ENCODE results near the gene IRX5. TPM values are rescaled to one million over a fixed set of nuclear protein-coding genes. Genes with fewer than 3 reads are reported as not detected.

IRX5 gene
- total and polyA plus RNA-seq, 4 experiments from 2014 or later = 0.10 TPM; not detected in 3

- H3K9me3 Mint-ChIP-seq = peaks cover 2 to 15% (median 9%) of the 10 kb centered on the region in 8 donors
- POLR2A ChIA-PET (ENCODE audit: partially characterized antibody) = interaction anchor here (0.7 kb wide), 1 partner anchor 86 kb away, joined by 3 read pairs; no protein-coding TSS in a partner anchor
- H3K27ac Mint-ChIP-seq = no peak overlapping the region
- no peak overlapping the region for H3K27ac ChIP-seq (ENCODE audit: low read depth, low read length)
- no peak overlapping the region for H3K4me3 Mint-ChIP-seq
- H3K4me1 Mint-ChIP-seq = peaks cover 6 to 17% (median 11%) of the 10 kb centered on the region in 4 donors
- CTCF ChIA-PET (ENCODE audit: partially characterized antibody) = no interaction called here
- no peak overlapping the region for H3K4me3 ChIP-seq (ENCODE audit: low read length in 2 of 2)
- H3K27me3 ChIP-seq (ENCODE audit: insufficient read depth, low read length) = peaks cover 29% of the 10 kb centered on the region
- H3K36me3 Mint-ChIP-seq = peaks cover 0 to 3% of the 10 kb centered on the region in 2 donors
- peaks cover 27 to 36% of the 10 kb centered on the region in 2 donors for H3K27me3 Mint-ChIP-seq
- no peak for DNase-seq
- intact Hi-C loops (cut with micrococcal nuclease) = no loop called here
- peaks cover 7% of the 10 kb centered on the region for H3K4me1 ChIP-seq (ENCODE audit: insufficient read depth, low read length)
- H3K9me3 ChIP-seq (ENCODE audit: control insufficient read depth in 1 of 2, low read length in 2 of 2) = no peaks in the 10 kb centered on the region
- H3K36me3 ChIP-seq (ENCODE audit: insufficient read depth, low read length) = no peaks in the 10 kb centered on the region
Measured at GRCh38 chr16:54923988-54924387, 6.7 kb upstream of the IRX5 start.

DNA sequence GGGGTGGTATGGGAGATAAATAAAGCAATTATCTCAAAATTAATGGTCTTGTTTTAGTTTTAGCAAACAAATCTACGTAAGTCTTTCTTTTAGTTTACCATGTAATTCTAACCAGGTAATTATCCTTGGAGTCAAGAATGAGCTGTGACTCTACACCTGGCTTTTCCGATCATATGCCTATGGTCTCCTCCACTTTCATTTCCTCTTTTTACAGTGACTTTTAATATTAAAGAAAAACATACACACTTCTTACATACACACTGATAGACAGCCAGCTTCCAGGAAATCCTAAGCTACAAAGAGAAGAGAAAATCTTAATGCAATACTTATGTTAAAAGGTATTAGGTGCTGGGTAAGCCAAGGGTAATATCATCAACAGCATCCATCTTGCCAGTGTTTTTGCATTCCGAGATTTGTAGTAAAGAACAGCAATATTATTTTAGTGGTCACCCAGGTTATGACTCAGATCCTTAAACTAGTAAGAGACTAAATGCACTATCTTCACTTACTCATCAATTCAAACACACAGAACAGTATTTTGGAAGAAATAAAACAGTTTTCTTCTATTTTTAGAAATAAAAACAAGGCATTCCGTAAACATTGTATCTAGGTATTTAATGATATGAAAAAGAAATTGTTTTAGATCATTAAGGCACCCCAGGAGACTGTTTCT lies 4.4 kb upstream of the IRX5 start:
- H3K27me3 ChIP-seq (ENCODE audit: insufficient read depth, low read length) = peaks cover 29% of the 10 kb centered on the region
- POLR2A ChIA-PET (ENCODE audit: partially characterized antibody) = interaction anchor here (0.6 kb wide), 1 partner anchor 12 kb away, joined by 3 read pairs; no protein-coding TSS in a partner anchor
- H3K27me3 Mint-ChIP-seq = peaks cover 34 to 46% of the 10 kb centered on the region in 2 donors
- H3K27ac ChIP-seq (ENCODE audit: low read depth, low read length) = no peak overlapping the region
- peaks cover 14 to 33% (median 23%) of the 10 kb centered on the region in 4 donors for H3K4me1 Mint-ChIP-seq
- intact Hi-C loops (cut with micrococcal nuclease) = no loop called here
- H3K4me3 Mint-ChIP-seq = peak overlapping the region in 1 of 8 donors; percentile 2
- no peak overlapping the region for H3K4me3 ChIP-seq (ENCODE audit: low read length in 2 of 2)
- no peak overlapping the region for H3K27ac Mint-ChIP-seq
- CTCF ChIA-PET (ENCODE audit: partially characterized antibody) = no interaction called here
- peaks cover 0 to 11% of the 10 kb centered on the region in 2 donors for H3K36me3 Mint-ChIP-seq
- no peak for DNase-seq
- no peaks in the 10 kb centered on the region for H3K9me3 ChIP-seq (ENCODE audit: control insufficient read depth in 1 of 2, low read length in 2 of 2)
- peaks cover 25% of the 10 kb centered on the region for H3K4me1 ChIP-seq (ENCODE audit: insufficient read depth, low read length)
- no peaks in the 10 kb centered on the region for H3K36me3 ChIP-seq (ENCODE audit: insufficient read depth, low read length)
- H3K9me3 Mint-ChIP-seq = peaks cover 2 to 17% (median 11%) of the 10 kb centered on the region in 8 donors

DNA sequence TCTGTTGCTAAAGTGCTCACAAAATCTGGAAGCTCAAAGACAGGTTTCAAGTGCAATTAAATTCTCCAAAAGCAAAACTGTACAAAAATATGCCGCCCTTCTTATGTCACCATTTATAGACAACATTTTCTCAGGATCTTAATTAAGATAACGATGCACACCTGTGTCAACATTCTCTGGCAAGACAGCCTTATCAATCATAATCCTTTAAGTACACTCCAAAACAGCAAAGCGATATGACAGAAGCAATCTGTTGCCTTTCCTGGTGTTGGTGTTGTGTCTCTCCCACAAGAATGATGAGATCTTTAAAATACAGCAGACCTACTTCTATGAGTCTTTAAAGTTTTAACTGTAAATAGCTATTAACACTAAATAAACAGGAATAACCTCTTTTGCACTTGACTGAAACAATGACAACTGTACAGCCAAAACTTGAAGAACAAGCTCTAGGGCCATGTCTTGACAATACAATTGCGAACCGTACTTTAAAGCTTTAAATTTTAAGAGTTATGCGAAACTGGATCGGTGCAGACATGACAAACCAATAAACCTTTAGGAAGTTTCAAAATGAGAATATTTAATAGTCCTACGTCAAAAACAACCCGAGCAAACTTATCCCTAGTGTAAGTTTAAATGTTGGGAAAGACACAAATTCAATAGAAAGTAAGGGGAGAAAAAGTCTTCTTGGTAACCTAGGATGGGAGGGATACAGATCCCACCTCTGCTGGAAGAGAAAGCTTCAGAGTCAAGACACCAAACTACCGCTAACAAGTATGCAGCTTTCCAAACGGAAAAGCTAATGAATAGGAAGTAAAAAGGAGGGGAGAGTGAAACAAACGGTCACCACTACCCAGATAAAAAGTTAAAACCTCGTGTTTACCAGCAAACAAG lies 3.3 kb upstream of the IRX5 start:
- intact Hi-C loops (cut with micrococcal nuclease) = no loop called here

DNA sequence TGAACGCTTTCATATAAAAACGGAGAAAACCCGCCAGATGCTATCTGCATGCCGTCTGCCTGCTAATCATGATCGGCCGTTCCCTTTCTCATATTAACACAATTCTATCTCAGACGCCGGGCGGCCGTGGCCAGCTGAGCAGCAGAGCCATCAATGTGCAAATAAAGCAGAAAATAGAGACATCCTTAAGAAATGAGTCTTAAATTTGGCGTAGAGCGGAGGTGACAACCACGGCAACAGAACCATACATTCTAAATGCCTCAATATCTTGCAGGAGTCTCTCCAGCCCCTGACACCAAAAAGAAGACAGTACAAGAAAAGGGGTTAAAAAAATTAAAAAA lies 2.7 kb upstream of the IRX5 start:
- no peaks in the 10 kb centered on the region for H3K36me3 ChIP-seq (ENCODE audit: insufficient read depth, low read length)
- Mint-ChIP-seq H3K27me3 (peaks cover 38 to 47% of the 10 kb centered on the region in 2 donors), H3K36me3 (peaks cover 0 to 11% of the 10 kb centered on the region in 2 donors), H3K9me3 (peaks cover 2 to 22% (median 12%) of the 10 kb centered on the region in 8 donors), H3K4me3 (peak overlapping the region; percentile 79 to 89 (median 86)), H3K27ac (peak overlapping the region in 5 of 7 donors; percentile 19 to 89 (median 85)), H3K4me1 (peaks cover 18 to 39% (median 27%) of the 10 kb centered on the region in 4 donors)
- intact Hi-C loops (cut with micrococcal nuclease) = no loop called here
- H3K27ac ChIP-seq (ENCODE audit: low read depth, low read length) = no peak overlapping the region
- peaks cover 29% of the 10 kb centered on the region for H3K4me1 ChIP-seq (ENCODE audit: insufficient read depth, low read length)
- no peaks in the 10 kb centered on the region for H3K9me3 ChIP-seq (ENCODE audit: control insufficient read depth in 1 of 2, low read length in 2 of 2)
- ChIA-PET POLR2A (ENCODE audit: partially characterized antibody) (no interaction called here), CTCF (ENCODE audit: partially characterized antibody) (no interaction called here)
- peaks cover 40% of the 10 kb centered on the region for H3K27me3 ChIP-seq (ENCODE audit: insufficient read depth, low read length)
- peak in 3 of 5 donors; percentile 14 to 28 (median 28) for DNase-seq
- peak overlapping the region in 1 of 2 donors; percentile 4 for H3K4me3 ChIP-seq (ENCODE audit: low read length in 2 of 2)

More for the DNA sequence above, 3.3 kb upstream of the IRX5 start:
- peak overlapping the region; percentile 79 to 89 (median 86) for H3K4me3 Mint-ChIP-seq
- ChIA-PET POLR2A (ENCODE audit: partially characterized antibody) (no interaction called here), CTCF (ENCODE audit: partially characterized antibody) (no interaction called here)
- peaks cover 35 to 43% of the 10 kb centered on the region in 2 donors for H3K27me3 Mint-ChIP-seq
- H3K36me3 Mint-ChIP-seq = peaks cover 0 to 11% of the 10 kb centered on the region in 2 donors
- no peak overlapping the region for H3K27ac ChIP-seq (ENCODE audit: low read depth, low read length)
- DNase-seq = no peak
- H3K9me3 ChIP-seq (ENCODE audit: control insufficient read depth in 1 of 2, low read length in 2 of 2) = no peaks in the 10 kb centered on the region
- H3K9me3 Mint-ChIP-seq = peaks cover 2 to 22% (median 12%) of the 10 kb centered on the region in 8 donors
- peaks cover 36% of the 10 kb centered on the region for H3K27me3 ChIP-seq (ENCODE audit: insufficient read depth, low read length)
- H3K27ac Mint-ChIP-seq = peak overlapping the region in 4 of 7 donors; percentile 24 to 89 (median 73)
- H3K4me3 ChIP-seq (ENCODE audit: low read length in 2 of 2) = peak overlapping the region in 1 of 2 donors; percentile 4
- H3K36me3 ChIP-seq (ENCODE audit: insufficient read depth, low read length) = no peaks in the 10 kb centered on the region
- peaks cover 18 to 39% (median 26%) of the 10 kb centered on the region in 4 donors for H3K4me1 Mint-ChIP-seq
- H3K4me1 ChIP-seq (ENCODE audit: insufficient read depth, low read length) = peaks cover 29% of the 10 kb centered on the region

DNA sequence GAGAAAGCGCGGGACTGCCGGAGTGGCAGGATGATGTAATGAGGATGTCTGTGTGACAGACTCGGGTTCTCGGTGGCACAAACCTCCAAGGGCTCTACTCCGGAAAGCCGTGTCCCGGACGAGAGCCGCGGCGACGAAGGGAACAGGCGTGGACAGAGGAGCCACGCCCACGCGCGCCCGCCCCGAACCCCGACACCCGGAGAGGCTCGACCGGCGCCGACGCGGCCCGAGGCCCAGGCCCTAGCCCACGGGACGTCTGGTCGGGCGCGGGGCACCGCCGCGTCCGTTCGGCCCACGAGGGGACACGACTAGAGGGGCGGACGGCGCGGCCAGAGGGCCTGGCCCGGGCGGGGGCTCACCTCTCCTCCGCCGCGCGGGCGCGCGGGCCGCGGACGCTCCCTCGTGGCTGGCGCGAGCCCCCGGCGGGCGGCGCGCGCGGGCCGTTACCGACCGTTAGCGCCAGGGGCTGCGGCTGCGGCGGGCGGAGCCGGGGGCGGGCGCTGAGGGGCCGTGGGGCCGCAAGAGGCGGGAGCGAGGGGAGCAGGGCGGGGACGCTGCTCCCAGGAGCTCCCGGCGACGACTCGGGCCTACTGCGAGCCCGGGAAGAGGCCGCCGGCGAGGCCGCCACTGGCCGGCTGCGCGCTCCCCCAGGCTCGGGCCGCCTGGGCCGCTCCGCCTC lies 2.1 kb upstream of the IRX5 start:
- peak in 4 of 5 donors; percentile 24 to 41 (median 35) for DNase-seq
- H3K9me3 Mint-ChIP-seq = peaks cover 0 to 22% (median 12%) of the 10 kb centered on the region in 8 donors
- ChIA-PET CTCF (ENCODE audit: partially characterized antibody) (no interaction called here), POLR2A (ENCODE audit: partially characterized antibody) (no interaction called here)
- intact Hi-C loops (cut with micrococcal nuclease) = no loop called here
- H3K4me3 Mint-ChIP-seq = peak overlapping the region; percentile 83 to 94 (median 88)
- peak overlapping the region in 1 of 2 donors; percentile 60 for H3K4me3 ChIP-seq (ENCODE audit: low read length in 2 of 2)
- peaks cover 36% of the 10 kb centered on the region for H3K27me3 ChIP-seq (ENCODE audit: insufficient read depth, low read length)
- H3K36me3 ChIP-seq (ENCODE audit: insufficient read depth, low read length) = no peaks in the 10 kb centered on the region
- peaks cover 18 to 39% (median 28%) of the 10 kb centered on the region in 4 donors for H3K4me1 Mint-ChIP-seq
- peaks cover 29% of the 10 kb centered on the region for H3K4me1 ChIP-seq (ENCODE audit: insufficient read depth, low read length)
- no peaks in the 10 kb centered on the region for H3K9me3 ChIP-seq (ENCODE audit: control insufficient read depth in 1 of 2, low read length in 2 of 2)
- H3K27me3 Mint-ChIP-seq = peaks cover 36 to 44% of the 10 kb centered on the region in 2 donors
- H3K27ac ChIP-seq (ENCODE audit: low read depth, low read length) = no peak overlapping the region
- H3K36me3 Mint-ChIP-seq = peaks cover 0 to 11% of the 10 kb centered on the region in 2 donors
- H3K27ac Mint-ChIP-seq = peak overlapping the region in 6 of 7 donors; percentile 57 to 89 (median 84)

- peaks cover 0 to 28% (median 17%) of the 10 kb centered on the region in 8 donors for H3K9me3 Mint-ChIP-seq
- peaks cover 20 to 39% (median 29%) of the 10 kb centered on the region in 4 donors for H3K4me1 Mint-ChIP-seq
- CTCF ChIA-PET (ENCODE audit: partially characterized antibody) = no interaction called here
- peaks cover 37% of the 10 kb centered on the region for H3K27me3 ChIP-seq (ENCODE audit: insufficient read depth, low read length)
- intact Hi-C loops (cut with micrococcal nuclease) = no loop called here
- no peaks in the 10 kb centered on the region for H3K36me3 ChIP-seq (ENCODE audit: insufficient read depth, low read length)
- H3K4me1 ChIP-seq (ENCODE audit: insufficient read depth, low read length) = peaks cover 29% of the 10 kb centered on the region
- peaks cover 0 to 11% of the 10 kb centered on the region in 2 donors for H3K36me3 Mint-ChIP-seq
- peak overlapping the region; percentile 80 to 97 (median 94) for H3K4me3 Mint-ChIP-seq
- peak overlapping the region; percentile 61 to 88 (median 84) for H3K27ac Mint-ChIP-seq
- no peak overlapping the region for H3K27ac ChIP-seq (ENCODE audit: low read depth, low read length)
- POLR2A ChIA-PET (ENCODE audit: partially characterized antibody) = no interaction called here
- H3K9me3 ChIP-seq (ENCODE audit: control insufficient read depth in 1 of 2, low read length in 2 of 2) = no peaks in the 10 kb centered on the region
- H3K4me3 ChIP-seq (ENCODE audit: low read length in 2 of 2) = peak overlapping the region in 1 of 2 donors; percentile 60
- DNase-seq = peak; percentile 88 to 96 (median 93)
- H3K27me3 Mint-ChIP-seq = peaks cover 40 to 47% of the 10 kb centered on the region in 2 donors
Measured at GRCh38 chr16:54929090-54930004, 1.3 kb upstream of the IRX5 start.
